Stimulated activated CD4-positive, alpha-beta T cell treated with anti-CD3 and anti-CD28 coated beads, Interleukin-1b, Interleukin-23, amount 100 ng/mL, for 24 hours (primary cell): ENCODE measurements around the gene SLC22A23.
"Not testable (repeated sequence)": the region's sequence is repeated elsewhere in the genome, so short reads cannot be mapped to it uniquely, and the experiment has no call there.

ENCODE experiments used
- DNase-seq, 4 experiments: peaks; one replicate each; pipeline ENCODE4 v3.0.0-alpha.2; 2020; ENCODE audit warnings: low read depth in 4 of 4, low spot score in 1 of 4

Gene SLC22A23

DNA sequence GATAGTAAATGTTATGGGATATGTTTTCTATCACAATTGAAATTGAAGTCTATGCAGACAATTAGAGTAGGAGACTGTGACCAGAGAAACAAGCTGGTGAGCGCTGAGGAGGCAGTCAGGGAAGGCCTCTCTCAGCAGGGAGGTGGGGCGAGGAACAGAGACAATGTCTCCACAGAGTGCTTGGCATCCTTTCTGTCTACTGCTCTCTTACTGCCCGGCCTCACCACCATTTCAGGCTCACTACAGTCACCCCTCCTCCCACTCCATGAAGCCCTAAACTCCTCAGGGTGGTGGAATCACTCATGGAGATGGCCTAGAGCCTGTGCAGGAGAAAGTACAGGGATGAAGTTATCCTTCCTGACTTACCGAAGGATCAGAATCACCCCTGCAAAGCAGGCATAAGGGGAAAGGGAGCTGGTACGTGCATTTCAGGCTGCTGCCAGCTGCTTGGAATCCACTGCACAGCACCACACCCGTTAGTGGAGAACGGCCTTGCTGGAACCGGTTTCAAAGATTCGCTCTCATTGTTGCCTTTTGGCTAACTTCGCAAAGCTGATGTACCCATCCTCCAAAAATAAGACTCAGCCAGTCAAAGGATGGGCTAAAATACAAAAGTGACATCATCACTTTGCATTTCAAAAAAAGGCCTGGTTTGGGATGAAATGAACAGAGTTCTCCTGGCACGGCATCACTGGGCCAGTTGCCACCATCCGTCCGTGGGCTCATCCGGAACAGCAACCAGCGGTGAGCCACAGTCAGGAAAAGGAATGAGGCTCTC, 67.3 kb downstream of the SLC22A23 start:
- DNase-seq: no peak

DNA sequence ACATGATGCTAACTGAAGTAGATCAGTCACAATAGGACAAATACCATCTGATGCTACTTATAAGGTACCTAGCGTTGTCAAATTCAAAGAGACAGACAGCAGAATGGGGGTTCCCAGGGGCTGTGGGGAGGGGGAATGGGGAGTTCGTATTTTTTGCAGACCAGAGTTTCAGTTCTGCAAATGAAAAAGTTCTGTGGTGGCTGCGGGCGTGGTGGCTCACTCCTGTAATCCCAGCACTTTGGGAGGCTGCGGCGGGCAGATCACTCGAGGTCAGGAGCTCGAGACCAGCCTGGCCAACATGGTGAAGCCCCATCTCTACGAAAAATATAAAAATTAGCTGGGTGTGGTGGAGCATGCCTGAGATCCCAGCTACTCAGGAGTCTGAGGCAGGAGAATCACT, 68.1 kb downstream of the SLC22A23 start:
- DNase-seq: no peak

GRCh38 chr6:3386374-3386857, 70.4 kb downstream of the SLC22A23 start:
- no peak for DNase-seq

DNA sequence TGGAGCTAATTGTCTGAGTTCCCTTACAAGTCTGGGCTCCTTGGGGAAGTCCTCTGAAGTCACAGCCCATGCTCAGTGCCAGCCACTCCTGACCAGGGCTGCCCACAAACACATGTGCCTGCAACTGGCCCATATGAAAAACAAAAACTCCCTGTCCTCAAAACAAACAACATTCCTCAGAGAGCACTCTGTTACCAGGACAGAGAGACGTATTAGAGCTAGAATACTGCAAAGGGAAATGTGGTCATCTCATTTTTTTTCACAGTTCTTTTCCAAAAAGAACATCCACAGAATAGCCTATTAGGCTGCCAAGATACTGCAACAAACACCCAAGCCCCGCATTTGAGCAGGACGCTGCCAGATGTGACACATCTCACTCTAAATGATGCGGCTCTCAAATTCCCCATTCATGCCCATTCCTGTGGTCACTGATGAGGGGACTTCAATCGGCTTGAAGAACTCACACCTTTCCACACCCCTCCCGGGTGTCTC, 71.1 kb downstream of the SLC22A23 start:
- no peak for DNase-seq

DNA sequence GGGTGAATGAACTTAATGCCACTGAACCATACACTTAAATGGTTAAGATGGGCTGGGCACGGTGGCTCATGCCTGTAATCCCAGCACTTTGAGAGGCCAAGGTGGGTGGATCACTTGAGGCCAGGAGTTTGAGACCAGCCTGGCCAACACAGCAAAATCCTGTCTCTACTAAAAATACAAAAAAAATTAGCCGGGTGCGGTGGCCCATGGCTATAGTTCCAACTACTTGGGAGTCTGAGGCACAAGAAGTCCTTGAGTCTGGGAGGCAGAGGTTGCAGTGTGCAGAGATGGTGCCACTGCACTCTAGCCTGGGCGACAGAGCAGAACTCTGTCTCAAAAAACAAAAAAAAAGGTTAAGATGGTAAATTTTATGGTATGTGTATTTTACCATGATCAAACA, 71.7 kb downstream of the SLC22A23 start:
- DNase-seq: not testable (repeated sequence)

DNA sequence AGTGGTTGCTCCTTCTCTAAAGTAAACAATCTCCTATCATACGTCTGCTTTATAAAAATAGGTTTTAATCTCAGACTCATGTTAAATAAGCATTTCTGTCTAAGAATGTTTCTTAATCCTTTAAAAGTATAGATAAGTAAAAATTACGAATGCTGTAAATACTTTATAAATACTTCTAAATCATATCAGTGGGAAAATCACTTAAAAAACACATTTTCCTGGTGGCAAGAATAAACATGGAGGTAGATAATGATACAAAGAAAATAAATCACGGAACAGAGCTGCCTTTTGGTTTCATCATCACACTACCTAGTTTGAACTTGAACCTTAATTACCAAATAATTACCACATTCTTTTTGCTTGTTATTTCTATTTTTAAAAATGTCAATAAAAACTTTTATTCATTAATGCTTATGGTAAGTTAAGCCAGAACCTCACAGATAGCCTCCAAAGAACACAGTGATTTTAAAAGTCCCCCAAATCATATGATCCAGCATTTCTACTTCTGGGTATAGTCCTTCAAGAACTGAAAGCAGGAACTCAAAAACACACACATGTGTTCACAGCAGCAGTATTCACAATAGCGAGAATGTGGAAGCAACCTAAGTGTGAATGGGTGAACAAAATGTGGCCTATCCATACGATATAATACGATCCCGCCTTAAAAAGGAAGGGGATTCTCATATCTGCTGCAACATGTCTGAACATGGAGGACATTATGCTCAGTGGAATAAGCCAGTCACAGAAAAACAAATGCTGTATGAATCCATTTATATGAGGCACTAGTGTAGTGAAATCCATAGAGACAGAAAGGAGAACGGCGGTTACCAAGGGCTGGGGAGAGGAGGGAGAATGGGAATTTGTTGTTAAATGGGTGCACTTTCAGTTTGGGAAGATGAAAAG, 72.4 kb downstream of the SLC22A23 start:
- no peak for DNase-seq

GRCh38 chr6:3383525-3383924, 73.3 kb downstream of the SLC22A23 start:
- no peak for DNase-seq

DNA sequence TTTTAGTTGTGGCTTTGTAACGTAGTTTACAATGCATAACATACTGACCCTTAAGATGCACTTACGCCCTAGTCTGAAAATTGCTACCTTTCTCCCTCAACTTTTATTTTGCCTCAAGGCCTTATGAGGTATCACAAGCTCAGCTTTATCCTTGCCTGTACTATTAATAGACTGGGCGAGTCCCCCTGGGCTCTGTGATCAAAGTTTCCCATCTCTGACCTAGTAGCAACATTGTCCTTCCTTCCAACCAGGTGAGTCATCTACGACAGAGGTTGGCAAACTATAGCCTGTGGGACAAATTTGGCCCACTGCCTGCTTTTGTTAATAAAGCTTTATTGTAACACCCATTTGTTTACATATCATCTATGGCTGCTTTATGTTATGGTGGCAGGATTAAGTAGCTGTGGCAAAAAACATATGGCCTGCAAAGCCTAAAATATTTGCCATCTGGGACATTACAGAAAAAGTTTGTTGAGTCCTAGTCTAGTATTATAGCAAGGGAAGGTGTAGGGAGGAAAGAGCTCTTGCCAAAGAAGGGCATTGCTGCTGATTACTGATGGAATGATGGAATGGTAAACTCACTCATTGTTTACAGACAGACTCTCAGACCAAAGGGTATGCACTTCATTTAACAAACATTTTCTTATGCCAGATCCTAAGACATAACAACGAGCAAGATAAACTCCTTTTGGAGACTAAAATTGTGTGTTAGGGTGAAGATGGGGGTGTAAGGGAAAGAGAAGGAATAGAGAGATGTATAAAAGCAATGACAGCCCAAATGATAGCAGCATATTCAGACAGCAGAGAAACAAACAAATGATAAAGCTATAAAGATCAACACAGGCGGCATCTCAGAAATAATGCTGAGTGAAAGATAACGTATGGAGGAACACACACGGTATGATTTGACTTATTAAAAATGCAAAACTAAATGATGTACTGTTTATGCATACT, 74.2 kb downstream of the SLC22A23 start:
- no peak for DNase-seq

- no peak for DNase-seq
Observed at GRCh38 chr6:3381233-3381921, 75.5 kb downstream of the SLC22A23 start.

DNA sequence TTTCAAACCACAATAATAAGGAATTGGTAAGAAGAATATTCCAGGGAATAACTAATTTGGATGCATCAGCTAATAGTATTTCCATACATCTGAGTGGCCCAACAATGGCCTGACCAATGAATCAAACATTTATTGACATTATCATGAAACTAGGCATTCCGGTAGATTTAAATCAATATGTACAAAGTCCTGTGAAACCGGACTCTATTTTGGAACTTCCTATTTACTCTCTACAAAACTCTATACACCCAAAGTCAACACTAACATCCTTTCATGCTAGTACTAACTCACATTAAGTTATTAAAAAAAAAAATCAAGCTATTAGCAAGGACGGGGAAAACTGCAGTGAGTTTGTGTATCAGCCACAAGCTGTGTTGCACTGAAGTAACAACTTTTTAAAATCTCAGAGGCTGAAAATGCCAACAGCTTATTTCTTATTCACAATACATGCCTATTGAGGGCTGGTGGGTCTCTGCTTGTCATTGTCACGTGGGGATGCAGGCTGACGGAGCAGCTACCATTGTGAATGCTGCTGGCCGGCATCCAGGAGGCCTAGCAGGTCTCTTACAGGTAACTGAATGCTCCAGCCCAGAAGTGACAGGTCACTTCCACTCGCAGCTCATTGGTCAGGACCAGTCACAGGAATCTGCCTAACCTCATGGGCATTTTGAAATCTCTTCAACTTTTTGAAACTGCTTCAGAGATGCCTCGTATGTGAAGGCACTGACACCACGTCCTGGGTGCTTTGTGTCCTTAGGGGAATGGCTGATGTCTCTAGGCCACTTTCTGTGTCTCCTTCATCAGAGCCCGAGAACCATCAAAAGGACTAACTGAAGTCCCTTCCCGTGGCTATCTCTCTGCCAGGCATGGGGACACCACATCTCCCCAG, 76.3 kb downstream of the SLC22A23 start:
- no peak for DNase-seq

DNA sequence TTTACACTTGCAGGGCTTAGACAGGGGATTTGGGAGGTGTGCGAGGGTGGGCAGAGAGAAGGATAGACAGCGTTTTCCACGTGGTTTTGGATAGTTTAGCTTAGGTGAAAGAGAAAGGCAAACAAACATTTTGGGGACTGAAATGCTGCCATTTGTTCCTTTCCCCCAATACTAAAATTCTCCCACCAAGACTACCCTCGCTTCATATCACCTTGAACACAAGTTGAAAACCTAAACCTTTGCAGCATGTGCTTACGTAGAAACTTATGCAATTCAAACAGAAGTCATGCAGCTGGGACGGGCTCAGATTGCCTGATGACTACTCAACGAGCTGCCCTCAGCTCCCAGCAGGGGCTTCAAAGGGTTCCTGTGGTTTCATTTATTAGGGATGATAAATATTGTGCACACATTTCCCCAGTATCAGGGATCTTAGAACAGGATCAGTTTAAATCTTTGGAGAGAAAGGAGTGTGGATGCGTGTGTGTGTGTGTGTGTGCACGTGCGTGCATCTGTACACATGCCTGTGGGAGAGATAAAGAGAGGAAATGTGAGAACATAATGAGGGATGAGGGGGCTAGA, 77.3 kb downstream of the SLC22A23 start:
- no peak for DNase-seq

- not testable (repeated sequence) for DNase-seq
Observed at GRCh38 chr6:3378808-3379207, 78.0 kb downstream of the SLC22A23 start.

DNA sequence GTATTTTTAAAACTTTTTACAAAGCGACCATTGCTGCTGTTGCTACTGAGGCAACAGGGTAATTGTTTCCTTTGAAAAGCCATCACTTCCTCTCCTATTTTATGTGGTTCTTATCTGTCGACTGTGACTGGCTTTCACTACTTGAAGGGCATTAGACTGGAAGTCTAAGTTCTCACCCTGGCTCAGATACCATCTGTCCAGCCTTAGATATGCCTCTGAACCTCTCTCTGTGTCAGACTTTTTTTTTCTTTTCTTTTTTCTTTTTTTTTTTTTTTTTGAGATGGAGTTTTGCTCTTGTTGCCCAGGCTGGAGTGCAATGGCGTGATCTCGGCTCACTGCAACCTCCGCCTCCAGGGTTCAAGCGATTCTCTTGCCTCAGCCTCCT, 78.5 kb downstream of the SLC22A23 start:
- not testable (repeated sequence) for DNase-seq

GRCh38 chr6:3377536-3378397, 79.1 kb downstream of the SLC22A23 start:
- no peak for DNase-seq

DNA sequence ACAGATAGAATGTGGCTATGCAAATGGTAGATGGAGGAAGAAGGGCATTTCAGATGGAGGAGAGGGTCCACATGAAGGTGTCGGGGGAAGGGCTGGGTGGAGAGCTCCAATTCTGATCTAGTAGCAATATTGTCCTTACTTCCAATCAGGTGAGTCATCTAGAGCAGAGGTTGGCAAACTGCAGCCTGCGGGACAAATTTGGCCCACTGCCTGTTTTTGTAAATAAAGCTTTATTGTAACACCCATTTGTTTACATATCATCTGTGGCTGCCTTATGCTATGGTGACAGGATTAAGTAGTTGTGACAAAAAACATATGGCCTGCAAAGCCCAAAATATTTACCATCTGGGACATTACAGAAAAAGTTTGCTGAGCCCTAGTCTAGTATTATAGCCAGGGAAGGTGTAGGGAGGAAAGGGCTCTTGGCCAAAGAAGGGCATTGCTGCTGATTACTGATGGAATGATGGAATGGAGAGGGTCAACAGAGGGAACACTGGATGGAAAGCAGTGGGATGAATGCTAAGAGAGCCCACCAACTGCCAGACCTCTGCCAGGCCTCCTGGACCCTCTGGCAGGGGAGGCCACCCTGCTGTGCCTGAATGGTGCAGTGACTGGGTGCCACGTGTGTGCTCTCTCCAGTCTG, 79.8 kb downstream of the SLC22A23 start:
- no peak for DNase-seq

- no peak for DNase-seq
Observed at GRCh38 chr6:3376064-3376463, 80.8 kb downstream of the SLC22A23 start.

DNA sequence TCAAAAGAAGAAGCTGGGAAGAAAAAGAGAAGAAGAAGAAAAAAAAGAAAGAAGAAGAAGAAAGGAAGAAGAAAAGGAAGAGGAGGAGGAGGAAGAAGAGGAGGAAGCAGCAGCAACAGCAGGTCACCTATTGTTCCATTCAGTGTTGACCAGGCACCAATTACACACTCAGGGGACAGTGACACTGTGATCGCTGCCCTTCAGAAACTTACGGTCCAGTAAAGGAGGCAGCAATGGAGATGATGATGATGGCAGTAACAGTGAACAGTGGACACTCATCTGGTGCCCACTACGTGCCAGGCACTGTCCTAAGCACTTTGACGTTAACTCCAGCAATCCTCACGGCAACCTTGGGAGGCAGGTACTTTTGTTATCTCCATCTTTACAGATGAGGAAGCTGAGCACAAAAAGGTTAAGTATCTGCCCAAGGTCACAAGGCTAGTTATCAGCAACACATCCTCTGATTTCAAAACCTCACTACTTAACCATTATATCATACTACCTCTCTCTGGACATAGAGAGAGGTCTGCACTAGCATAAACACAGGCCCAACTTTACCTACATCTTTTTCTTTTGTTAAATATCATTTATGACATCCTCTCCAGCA, 83.2 kb downstream of the SLC22A23 start:
- no peak for DNase-seq
